GM19438 (cell line): ENCODE measurements around the gene C1orf56.
"Not testable (repeated sequence)": the region's sequence is repeated elsewhere in the genome, so short reads cannot be mapped to it uniquely, and the experiment has no call there.

Experiments
- ATAC-seq: cut with Tn5 transposase; IDR thresholded peaks from one replicate; pipeline ENCODE4 v1.9.1; 2021; ENCODE audit warnings: low read depth; ENCODE audit not compliant: unreplicated experiment

The C1orf56 gene

GRCh38 chr1:151060657-151061421, 13.3 kb downstream of the C1orf56 start:
- no peak for ATAC-seq

DNA sequence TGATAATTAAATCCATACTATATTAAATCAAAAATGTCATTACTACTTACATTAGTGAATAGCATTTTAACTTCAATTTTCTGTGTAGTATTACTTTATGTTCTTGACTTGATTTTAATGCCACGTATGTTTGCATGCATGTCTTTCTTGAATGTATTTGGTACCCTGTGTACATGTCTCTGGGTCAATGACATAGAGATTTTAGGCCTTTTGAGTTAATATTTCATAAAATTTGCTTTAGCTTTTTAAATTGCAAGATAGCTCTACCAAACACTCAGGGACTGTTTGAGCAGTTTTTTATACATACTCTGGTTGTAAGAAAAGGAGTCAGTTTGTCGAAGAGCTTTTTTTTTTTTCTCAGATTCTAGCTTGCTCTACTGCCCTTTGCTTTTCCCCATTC, 14.2 kb downstream of the C1orf56 start:
- no peak for ATAC-seq

DNA sequence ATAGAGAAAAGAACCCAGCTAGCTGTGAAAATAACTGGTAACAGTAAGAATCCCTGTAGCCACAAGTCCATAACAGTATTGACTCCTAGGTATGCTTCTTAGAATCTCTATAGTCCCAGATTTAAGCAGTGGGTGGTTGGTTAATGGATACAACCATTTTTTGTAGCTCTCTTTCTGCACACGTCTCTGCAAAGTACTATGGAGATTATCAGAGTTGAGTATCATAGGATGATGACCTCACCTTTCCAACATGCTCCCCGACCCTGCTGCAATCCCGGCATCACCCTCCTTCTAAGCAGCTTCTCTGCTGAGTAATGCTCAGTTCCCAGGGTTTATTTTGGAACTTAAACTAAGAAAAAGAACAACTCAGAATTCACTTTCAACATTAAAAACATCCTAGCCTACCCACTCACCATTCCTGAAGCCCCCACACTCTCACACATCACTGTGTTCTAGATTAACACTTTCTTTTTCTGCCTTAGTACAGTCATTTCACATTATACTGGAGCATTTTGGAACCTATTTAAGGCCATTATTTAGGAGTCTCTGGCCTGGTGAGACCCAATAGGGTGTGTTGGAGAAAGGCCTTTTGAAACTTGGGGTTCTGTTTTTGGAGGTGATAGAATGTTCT, 15.3 kb downstream of the C1orf56 start:
- no peak for ATAC-seq

DNA sequence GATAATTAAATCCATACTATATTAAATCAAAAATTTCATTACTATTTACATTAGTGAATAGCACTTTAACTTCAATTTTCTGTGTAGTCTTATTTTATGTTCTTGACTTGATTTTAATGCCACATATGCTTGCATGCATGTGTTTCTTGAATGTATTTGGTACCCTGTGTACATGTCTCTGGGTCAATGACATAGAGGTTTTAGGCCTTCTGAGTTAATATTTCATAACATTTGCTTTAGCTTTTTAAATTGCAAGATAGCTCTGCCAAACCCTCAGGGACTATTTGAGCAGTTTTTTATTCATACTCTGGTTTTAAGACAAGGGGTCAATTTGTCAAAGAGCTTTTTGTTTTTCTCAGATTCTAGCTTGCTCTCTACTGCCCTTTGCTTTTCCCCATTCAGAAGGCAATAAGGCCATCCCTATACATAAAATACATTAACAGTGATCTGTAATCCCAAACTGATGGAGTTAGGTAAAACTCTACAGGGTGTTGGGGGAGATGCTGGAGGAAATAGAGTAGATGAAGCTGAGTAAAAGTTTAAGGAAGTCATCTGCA, 17.6 kb downstream of the C1orf56 start:
- ATAC-seq, result no peak

- no peak for ATAC-seq
Measured at GRCh38 chr1:151067185-151067584, 19.6 kb downstream of the C1orf56 start.

DNA sequence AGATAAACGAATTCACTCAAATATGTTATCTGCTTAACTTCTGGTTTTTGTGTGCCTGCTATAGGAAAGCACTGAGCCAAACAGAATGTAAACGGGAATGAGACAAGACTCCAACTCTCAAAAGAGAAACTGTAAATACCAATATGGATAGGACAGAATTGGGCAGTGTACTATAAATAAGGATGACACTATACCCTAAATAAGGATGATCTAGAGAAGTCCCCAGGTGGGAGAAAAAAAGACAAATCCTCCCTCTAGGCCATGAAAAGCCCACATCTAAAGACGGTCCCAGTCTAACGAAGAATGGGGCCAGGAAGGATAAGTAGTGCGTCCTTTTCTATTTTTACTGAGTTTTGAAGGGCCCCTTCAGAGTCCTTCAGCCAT, 21.5 kb downstream of the C1orf56 start:
- ATAC-seq, result no peak

- peak; percentile 71 for ATAC-seq
Measured at GRCh38 chr1:151070474-151071276, 23.1 kb downstream of the C1orf56 start, which contains the start of gene GABPB2. TSS of gene GABPB2 (plus strand) at chr1:151070761. CDS start at chr1:151088190, 17,429 bp downstream.

GRCh38 chr1:151072224-151072623, 24.7 kb downstream of the C1orf56 start:
- ATAC-seq, result no peak

GRCh38 chr1:151085953-151086559, 38.5 kb downstream of the C1orf56 start:
- no peak for ATAC-seq

- not testable (repeated sequence) for ATAC-seq
Measured at GRCh38 chr1:151097426-151097825, 49.9 kb downstream of the C1orf56 start.

GRCh38 chr1:151098126-151098525, 50.6 kb downstream of the C1orf56 start:
- no peak for ATAC-seq
